Activated CD8-positive, alpha-beta T cell treated with anti-CD3 and anti-CD28 coated beads for 36 hours (primary cell): Measurements from ENCODE around the gene NARS2. TPM values are rescaled to one million over a fixed set of nuclear protein-coding genes. Genes with fewer than 3 reads are reported as not detected.
"Not testable (repeated sequence)": the region's sequence is repeated elsewhere in the genome, so short reads cannot be mapped to it uniquely, and the experiment has no call there.

Experiments used
- ATAC-seq: fragments of 200-7000 bp; cut with Tn5 transposase; one replicate; pipeline ENCODE4 v1.10.0; 2021; ENCODE audit warnings: mild to moderate bottlenecking, moderate library complexity
- CTCF ChIA-PET: fragments of 350-600 bp; sonication (Branson Sonifier 250); formaldehyde crosslinking; loops from one replicate; lab custom pipeline; 2021; ENCODE audit warnings: antibody characterized with exemption; lab: Charles Lee
- POLR2A ChIA-PET: fragments of 350-600 bp; sonication (Branson Sonifier 250); formaldehyde crosslinking; loops from one replicate; lab custom pipeline; 2021; ENCODE audit warnings: antibody characterized with exemption; lab: Charles Lee
- DNase-seq: peaks from one replicate; pipeline ENCODE4 v3.0.0-alpha.2; 2020
- H3K27ac Mint-ChIP-seq: one replicate; pipeline ENCODE4 v1.8.0; 2021; ENCODE audit warnings: mild to moderate bottlenecking, mixed read lengths
- H3K27me3 Mint-ChIP-seq: one replicate; pipeline ENCODE4 v1.8.0; 2021; ENCODE audit warnings: mixed read lengths
- H3K36me3 Mint-ChIP-seq: one replicate; pipeline ENCODE4 v1.8.0; 2021; ENCODE audit warnings: low read depth, mixed read lengths
- H3K4me1 Mint-ChIP-seq: one replicate; pipeline ENCODE4 v1.8.0; 2021; ENCODE audit warnings: low read depth, mixed read lengths
- H3K4me3 Mint-ChIP-seq: one replicate; pipeline ENCODE4 v1.8.0; 2021; ENCODE audit warnings: mild to moderate bottlenecking, moderate library complexity, mixed read lengths
- H3K9me3 Mint-ChIP-seq: one replicate; pipeline ENCODE4 v1.8.0; 2021; ENCODE audit warnings: mixed read lengths
- intact Hi-C: fragments of 100-400 bp; cut with micrococcal nuclease; formaldehyde crosslinking; loops from one replicate; pipeline ENCODE4 v1.10.0; 2022
- total RNA-seq, 2 experiments: library from RNA; stranded (reverse); gene quantifications; one replicate each; pipeline ENCODE4 v1.2.3, GENCODE V29; 2021
- TF ChIP-seq, protein P1 (sequence below): fragments of 200-600 bp; IDR thresholded peaks from one replicate; pipeline ENCODE4 v1.8.0; 2022; ENCODE audit warnings: antibody characterized with exemption, mild to moderate bottlenecking

NARS2 gene
- total RNA-seq, 2 experiments from 2014 or later: 26.2 to 32.1 TPM

DNA sequence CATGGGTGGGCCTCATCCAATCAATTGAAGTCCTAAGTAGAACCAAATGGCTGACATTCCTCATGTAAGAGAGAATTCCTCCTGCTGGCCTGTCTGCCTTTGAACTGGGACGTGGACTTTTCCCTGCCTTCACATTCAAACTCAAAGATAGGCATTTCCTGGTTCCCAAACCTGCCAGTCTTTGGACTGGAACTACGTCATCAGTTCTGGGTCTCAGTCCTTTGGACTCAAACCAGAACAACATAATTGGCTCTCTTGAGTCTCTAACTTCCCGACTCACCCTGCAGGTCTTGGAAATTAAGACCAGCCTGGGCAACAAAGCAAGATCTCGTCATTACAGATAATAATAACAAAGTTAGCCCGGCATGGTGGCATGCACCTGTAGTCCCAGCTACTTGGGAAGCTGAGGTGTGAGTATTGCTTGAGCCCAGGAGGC, 38.7 kb upstream of the NARS2 start:
- no peaks in the 10 kb centered on the region for H3K4me1 Mint-ChIP-seq
- peaks cover 3% of the 10 kb centered on the region for H3K27me3 Mint-ChIP-seq
- intact Hi-C loops: no loop called here

DNA sequence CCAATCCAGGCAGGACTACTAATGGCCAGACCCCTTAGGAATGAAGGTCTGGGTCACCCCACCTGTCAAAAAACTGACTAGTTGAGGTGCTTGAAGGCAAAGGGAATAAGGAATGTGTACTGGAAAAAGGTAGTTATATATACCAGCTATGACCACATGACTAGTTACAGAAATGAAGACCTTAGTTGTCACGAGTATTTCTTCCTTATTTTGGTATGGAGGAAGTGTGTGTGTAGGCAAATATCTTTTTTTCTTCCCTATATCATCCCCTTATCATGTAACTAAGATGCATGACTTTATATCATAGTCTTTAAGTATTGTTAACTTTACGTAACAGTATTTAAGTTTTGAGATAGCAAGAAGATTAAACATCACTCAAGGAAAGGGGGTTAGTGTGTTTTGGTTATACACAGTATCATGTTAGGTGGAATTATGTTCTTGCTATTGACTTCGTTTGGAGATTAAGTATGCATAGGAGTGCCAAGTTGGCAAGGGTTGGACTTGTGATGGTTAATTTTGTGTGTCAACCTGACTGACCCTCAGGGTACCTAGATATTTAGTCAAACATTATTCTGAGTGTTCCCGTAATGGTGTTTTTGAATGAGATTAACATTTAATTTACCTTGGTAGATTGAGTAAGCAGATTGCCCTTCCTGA, 38.2 kb upstream of the NARS2 start:
- Mint-ChIP-seq H3K27ac (no peak overlapping the region), H3K4me3 (no peak overlapping the region), H3K36me3 (no peaks in the 10 kb centered on the region), H3K27me3 (peaks cover 3% of the 10 kb centered on the region), H3K9me3 (no peaks in the 10 kb centered on the region), H3K4me1 (no peaks in the 10 kb centered on the region)
- POLR2A ChIA-PET: no interaction called here
- ATAC-seq: no peak
- TF ChIP-seq, protein P1, sequence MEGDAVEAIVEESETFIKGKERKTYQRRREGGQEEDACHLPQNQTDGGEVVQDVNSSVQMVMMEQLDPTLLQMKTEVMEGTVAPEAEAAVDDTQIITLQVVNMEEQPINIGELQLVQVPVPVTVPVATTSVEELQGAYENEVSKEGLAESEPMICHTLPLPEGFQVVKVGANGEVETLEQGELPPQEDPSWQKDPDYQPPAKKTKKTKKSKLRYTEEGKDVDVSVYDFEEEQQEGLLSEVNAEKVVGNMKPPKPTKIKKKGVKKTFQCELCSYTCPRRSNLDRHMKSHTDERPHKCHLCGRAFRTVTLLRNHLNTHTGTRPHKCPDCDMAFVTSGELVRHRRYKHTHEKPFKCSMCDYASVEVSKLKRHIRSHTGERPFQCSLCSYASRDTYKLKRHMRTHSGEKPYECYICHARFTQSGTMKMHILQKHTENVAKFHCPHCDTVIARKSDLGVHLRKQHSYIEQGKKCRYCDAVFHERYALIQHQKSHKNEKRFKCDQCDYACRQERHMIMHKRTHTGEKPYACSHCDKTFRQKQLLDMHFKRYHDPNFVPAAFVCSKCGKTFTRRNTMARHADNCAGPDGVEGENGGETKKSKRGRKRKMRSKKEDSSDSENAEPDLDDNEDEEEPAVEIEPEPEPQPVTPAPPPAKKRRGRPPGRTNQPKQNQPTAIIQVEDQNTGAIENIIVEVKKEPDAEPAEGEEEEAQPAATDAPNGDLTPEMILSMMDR: no peak
- intact Hi-C loops: no loop called here
- DNase-seq: no peak
- CTCF ChIA-PET: no interaction called here

More for the DNA sequence above, 38.7 kb upstream of the NARS2 start:
- CTCF ChIA-PET: no interaction called here
- no peak for ATAC-seq
- POLR2A ChIA-PET: no interaction called here
- H3K36me3 Mint-ChIP-seq: no peaks in the 10 kb centered on the region
- no peaks in the 10 kb centered on the region for H3K9me3 Mint-ChIP-seq
- no peak overlapping the region for H3K27ac Mint-ChIP-seq
- H3K4me3 Mint-ChIP-seq: no peak overlapping the region
- TF ChIP-seq, protein P1: no peak
- DNase-seq: no peak

DNA sequence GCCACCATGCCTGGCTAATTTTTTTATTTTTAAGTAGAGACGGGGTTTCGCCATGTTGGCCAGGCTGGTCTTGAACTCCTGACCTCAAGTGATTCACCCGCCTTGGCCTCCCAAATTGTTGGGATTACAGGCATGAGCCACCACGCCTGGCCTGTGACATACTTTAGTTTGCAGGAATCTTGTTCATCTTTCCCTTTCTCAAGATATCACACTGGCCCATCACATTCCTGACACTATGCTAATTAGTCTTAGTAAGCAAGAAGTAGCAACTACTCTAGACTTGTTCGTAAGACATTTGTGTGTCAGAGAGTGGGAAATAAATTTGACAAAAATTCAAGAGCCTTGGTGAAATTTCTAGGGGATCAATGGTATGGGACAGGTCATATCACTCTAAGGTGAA, 34.7 kb upstream of the NARS2 start:
- CTCF ChIA-PET, H3K27ac Mint-ChIP-seq, DNase-seq, H3K9me3 Mint-ChIP-seq, H3K36me3 Mint-ChIP-seq, intact Hi-C loops, H3K4me1 Mint-ChIP-seq, POLR2A ChIA-PET, H3K27me3 Mint-ChIP-seq, ATAC-seq, H3K4me3 Mint-ChIP-seq: not testable (repeated sequence)

DNA sequence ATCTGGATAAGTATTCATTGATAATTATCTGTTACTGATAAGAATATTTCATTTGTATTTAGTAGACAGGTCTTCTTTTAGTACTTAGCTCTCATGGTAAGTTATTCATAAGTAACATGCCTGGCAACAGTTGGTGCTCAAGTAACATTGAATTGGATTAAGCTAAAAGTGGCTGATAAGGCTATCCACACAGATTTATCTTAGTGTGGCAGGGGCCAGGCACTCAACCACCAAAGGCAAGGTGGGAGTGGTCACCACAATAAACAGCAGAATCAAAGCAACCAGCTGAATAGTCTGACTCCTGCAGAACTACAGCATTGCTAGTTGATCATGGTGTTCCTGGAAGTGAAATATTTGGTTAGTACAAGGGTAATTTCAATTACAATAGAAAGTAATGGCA, 33.0 kb upstream of the NARS2 start:
- POLR2A ChIA-PET: no interaction called here
- DNase-seq (no peak), ATAC-seq (no peak)
- no peaks in the 10 kb centered on the region for H3K9me3 Mint-ChIP-seq
- CTCF ChIA-PET: no interaction called here
- no peak overlapping the region for H3K4me3 Mint-ChIP-seq
- intact Hi-C loops: no loop called here
- H3K36me3 Mint-ChIP-seq: no peaks in the 10 kb centered on the region
- H3K27me3 Mint-ChIP-seq: peaks cover 6% of the 10 kb centered on the region
- TF ChIP-seq, protein P1: no peak
- H3K27ac Mint-ChIP-seq: no peak overlapping the region
- no peaks in the 10 kb centered on the region for H3K4me1 Mint-ChIP-seq

DNA sequence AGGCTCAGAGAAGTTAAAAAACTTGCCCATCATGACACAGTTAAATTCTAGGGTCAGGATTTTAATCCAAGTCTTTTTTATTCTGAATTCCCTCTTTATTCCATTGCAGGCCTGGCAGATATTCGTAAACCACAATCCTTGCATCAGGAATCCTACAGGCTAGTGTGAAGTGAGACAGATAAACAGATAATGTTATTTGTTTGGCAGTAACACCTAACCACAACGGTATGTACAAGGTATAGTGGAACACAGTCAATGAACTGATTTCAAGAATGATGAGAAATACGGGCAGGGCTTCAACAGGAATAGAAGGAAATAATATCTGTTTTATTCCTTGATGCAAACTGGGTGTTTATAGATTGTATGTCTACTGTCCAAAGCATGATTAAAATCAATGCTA, 32.0 kb upstream of the NARS2 start:
- DNase-seq (no peak), ATAC-seq (no peak)
- Mint-ChIP-seq H3K27ac (no peak overlapping the region), H3K27me3 (peaks cover 12% of the 10 kb centered on the region), H3K36me3 (no peaks in the 10 kb centered on the region), H3K4me3 (no peak overlapping the region), H3K9me3 (no peaks in the 10 kb centered on the region), H3K4me1 (no peaks in the 10 kb centered on the region)
- POLR2A ChIA-PET: no interaction called here
- CTCF ChIA-PET: no interaction called here
- TF ChIP-seq, protein P1: no peak
- intact Hi-C loops: no loop called here
